Breast epithelium (tissue), 3 donors: ENCODE measurements around the gene FAM161B.
"Not testable (repeated sequence)": the region's sequence is repeated elsewhere in the genome, so short reads cannot be mapped to it uniquely, and the experiment has no call there.

Source experiments
- POLR2A ChIP-seq: fragments of 450-650 bp; IDR thresholded peaks from one replicate; pipeline ENCODE4 v1.6.1; 2016; ENCODE audit warnings: antibody characterized with exemption, mild to moderate bottlenecking, moderate library complexity
- TF ChIP-seq, protein P1 (sequence below), 3 donors: fragments of 450-650 bp; IDR thresholded peaks; one replicate each; pipeline ENCODE4 v1.5.1; 2016 to 2017; ENCODE audit warnings: antibody characterized with exemption in 3 of 3, mild to moderate bottlenecking in 3 of 3, moderate library complexity in 3 of 3

DNA sequence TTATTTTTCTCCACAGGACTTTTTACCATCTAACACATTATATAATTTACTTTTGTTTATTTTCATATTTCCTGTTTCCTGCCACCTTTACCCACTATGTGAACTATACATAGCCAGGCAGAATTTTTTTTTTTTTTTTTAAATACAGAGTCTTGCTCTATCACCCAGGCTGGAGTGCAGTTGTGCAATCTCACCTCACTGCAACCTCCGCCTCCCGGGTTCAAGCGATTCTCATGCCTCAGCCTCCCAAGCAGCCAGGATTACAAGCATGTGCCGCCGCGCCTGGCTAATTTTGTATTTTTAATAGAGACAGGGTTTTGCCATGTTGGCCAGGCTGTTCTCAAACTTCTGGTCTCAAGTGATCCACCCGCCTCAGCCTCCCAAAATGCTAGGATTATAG lies 45.0 kb upstream of the FAM161B start:
- TF ChIP-seq, protein P1, sequence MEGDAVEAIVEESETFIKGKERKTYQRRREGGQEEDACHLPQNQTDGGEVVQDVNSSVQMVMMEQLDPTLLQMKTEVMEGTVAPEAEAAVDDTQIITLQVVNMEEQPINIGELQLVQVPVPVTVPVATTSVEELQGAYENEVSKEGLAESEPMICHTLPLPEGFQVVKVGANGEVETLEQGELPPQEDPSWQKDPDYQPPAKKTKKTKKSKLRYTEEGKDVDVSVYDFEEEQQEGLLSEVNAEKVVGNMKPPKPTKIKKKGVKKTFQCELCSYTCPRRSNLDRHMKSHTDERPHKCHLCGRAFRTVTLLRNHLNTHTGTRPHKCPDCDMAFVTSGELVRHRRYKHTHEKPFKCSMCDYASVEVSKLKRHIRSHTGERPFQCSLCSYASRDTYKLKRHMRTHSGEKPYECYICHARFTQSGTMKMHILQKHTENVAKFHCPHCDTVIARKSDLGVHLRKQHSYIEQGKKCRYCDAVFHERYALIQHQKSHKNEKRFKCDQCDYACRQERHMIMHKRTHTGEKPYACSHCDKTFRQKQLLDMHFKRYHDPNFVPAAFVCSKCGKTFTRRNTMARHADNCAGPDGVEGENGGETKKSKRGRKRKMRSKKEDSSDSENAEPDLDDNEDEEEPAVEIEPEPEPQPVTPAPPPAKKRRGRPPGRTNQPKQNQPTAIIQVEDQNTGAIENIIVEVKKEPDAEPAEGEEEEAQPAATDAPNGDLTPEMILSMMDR (IDR thresholded peaks at IDR 0.05): not testable (repeated sequence)
- not testable (repeated sequence) for TF ChIP-seq POLR2A
